Suprapubic skin (tissue), 4 donors: Measurements from ENCODE around the gene CX3CR1. TPM values are rescaled to one million over a fixed set of nuclear protein-coding genes. Genes with fewer than 3 reads are reported as not detected.
A peak's percentile ranks its signal among the peaks of the same experiment; 100 is the strongest.

Experiments
- DNase-seq, 2 donors: peaks; one replicate each; pipeline ENCODE4 v3.0.0-alpha.2; 2019; ENCODE audit warnings: low spot score in 2 of 2
- H3K27ac ChIP-seq: fragments of 200-600 bp; sonication (generic); one replicate; pipeline ENCODE4 v1.5.1; 2019
- H3K27me3 ChIP-seq: fragments of 200-600 bp; sonication (generic); one replicate; pipeline ENCODE4 v1.5.1; 2019
- H3K36me3 ChIP-seq: fragments of 200-600 bp; sonication (generic); one replicate; pipeline ENCODE4 v1.5.1; 2019
- H3K4me1 ChIP-seq: fragments of 200-600 bp; sonication (generic); one replicate; pipeline ENCODE4 v1.5.1; 2019
- H3K4me3 ChIP-seq: fragments of 200-600 bp; sonication (generic); one replicate; pipeline ENCODE4 v1.5.1; 2019; ENCODE audit warnings: mild to moderate bottlenecking
- H3K9me3 ChIP-seq: fragments of 200-600 bp; sonication (generic); one replicate; pipeline ENCODE4 v1.5.1; 2019
- CTCF ChIP-seq, 2 donors: fragments of 200-600 bp in 1 of 2; fragments of 450-650 bp in 1 of 2; sonication (generic) in 1 of 2; IDR thresholded peaks; one replicate each; pipeline ENCODE4 v1.5.1; 2016 to 2019; ENCODE audit warnings: antibody characterized with exemption in 2 of 2, mild to moderate bottlenecking in 1 of 2, moderate library complexity in 1 of 2
- EP300 ChIP-seq: sonication (generic); formaldehyde crosslinking; IDR thresholded peaks from one replicate; pipeline ENCODE4 v1.6.1; 2017; ENCODE audit warnings: antibody characterized with exemption
- POLR2A ChIP-seq, 2 donors: fragments of 450-650 bp; IDR thresholded peaks; one replicate each; pipeline ENCODE4 v1.6.1; 2017; ENCODE audit warnings: antibody characterized with exemption in 2 of 2, mild to moderate bottlenecking in 2 of 2, moderate library complexity in 2 of 2
- POLR2AphosphoS5 ChIP-seq, 3 donors: sonication (generic); formaldehyde crosslinking; IDR thresholded peaks; one replicate each; pipeline ENCODE4 v1.6.1; 2017; ENCODE audit warnings: antibody characterized with exemption in 3 of 3
- WGBS: methylation state at CpG from one replicate; pipeline ENCODE4 v1.1.5; 2018; 5-methylcytosine and 5-hydroxymethylcytosine counted together
- total RNA-seq, 4 donors: library from RNA; depleted of rRNA; stranded (reverse); fragments of >200 nt; gene quantifications; one replicate each; pipeline ENCODE4 v1.1.0, GENCODE V29; 2016

Gene CX3CR1
- total RNA-seq, 4 donors from 2014 or later: 0.60 to 1.4 (median 1.1) TPM

DNA sequence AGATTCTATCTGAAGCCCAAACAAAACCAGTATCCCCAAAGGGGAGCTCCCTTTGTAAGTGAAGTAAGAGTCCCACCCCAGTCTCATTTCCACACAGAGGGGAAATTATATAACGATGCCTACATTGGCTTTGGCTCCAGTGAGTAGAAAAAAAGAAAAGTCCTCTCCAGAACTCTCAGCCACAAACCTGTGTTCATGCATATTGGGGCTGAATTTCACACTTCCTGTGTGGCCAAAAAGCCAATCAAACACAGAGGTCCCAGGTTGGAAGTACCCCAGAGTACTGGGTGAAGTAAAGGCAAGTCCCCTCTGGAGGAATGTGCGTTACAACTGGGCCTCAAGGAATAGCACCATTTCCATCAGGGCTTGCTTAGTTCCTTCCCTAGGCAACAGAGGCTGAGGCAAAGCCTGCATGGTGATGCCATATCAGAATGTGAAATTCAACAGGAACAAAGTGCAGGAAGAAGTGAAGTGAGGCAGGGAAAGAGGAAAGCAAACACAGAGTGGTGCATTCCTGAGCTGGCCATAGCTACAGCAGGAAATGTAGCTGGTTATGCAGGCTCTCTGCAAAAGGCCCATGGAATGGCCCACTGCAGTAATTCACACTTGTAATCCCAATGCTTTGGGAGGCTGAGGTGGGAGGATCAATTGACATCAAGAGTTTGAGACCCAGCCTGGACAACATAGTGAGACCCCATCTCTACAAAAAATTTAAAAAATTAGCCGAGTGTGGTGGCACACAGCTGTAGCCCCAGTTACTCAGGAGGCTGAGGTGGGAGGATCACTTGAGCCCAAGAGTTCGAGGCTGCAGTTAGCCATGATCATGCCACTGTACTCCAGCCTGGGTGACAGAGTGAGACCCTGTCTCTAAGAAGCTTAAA is 16.6 kb upstream of the CX3CR1 start:
- no peak for DNase-seq
- no peak for TF ChIP-seq POLR2AphosphoS5 (IDR thresholded peaks at IDR 0.05)
- TF ChIP-seq POLR2A (IDR thresholded peaks at IDR 0.05): no peak
- TF ChIP-seq CTCF (IDR thresholded peaks at IDR 0.05): no peak
- TF ChIP-seq EP300: no peak
- Histone ChIP-seq H3K36me3 (no peaks in the 10 kb centered on the region), H3K27ac (no peak overlapping the region), H3K4me3 (no peak overlapping the region), H3K4me1 (no peaks in the 10 kb centered on the region), H3K27me3 (no peaks in the 10 kb centered on the region), H3K9me3 (peaks cover 16% of the 10 kb centered on the region)
- WGBS: 83% methylated on average over 4 of the region's 4 CpGs

GRCh38 chr3:39295184-39295775 is 15.4 kb upstream of the CX3CR1 start:
- H3K9me3 ChIP-seq: peaks cover 16% of the 10 kb centered on the region
- TF ChIP-seq CTCF (IDR thresholded peaks at IDR 0.05): no peak
- TF ChIP-seq POLR2A (IDR thresholded peaks at IDR 0.05): no peak
- TF ChIP-seq POLR2AphosphoS5 (IDR thresholded peaks at IDR 0.05): no peak
- TF ChIP-seq EP300: no peak
- no peak for DNase-seq
- H3K27me3 ChIP-seq: no peaks in the 10 kb centered on the region
- H3K36me3 ChIP-seq: no peaks in the 10 kb centered on the region
- no peak overlapping the region for H3K4me3 ChIP-seq
- H3K27ac ChIP-seq: no peak overlapping the region
- no peaks in the 10 kb centered on the region for H3K4me1 ChIP-seq
- 82% methylated on average over 5 of the region's 5 CpGs for WGBS

DNA sequence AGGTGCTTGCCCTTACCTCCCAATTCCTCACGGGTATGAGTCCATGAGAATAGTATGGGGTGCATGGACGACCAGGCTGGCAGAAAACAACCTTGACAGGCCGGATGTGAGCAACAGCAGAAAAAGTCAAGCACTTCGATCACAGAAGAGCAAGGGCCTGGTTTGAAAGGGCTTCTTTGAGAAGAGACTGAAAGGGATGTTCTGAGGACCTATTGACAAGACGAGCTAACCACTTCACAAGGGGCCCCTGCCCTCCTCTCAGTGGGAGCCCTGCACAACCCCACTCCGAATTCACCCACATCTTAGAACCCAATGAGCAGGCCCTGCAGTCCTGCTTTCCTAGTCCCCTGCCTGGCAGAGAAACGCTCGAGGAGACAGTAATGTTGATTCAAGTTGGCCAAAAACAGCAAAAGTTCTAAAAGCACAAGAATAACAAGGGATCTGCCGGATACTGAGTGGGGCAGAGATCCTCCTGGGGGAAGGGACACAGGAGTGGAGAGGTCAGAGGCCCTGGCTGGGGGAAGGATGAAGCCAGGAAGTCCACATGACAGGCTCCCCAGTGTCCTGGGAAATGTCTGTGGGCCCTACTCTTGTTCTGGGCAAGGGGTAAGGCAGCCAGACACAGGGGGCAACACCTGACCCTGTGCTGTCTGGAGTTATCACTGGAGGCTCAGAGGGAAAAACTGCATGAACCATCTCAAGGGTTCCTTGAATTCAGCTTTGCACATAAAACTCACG is 14.8 kb upstream of the CX3CR1 start:
- Histone ChIP-seq H3K36me3 (no peaks in the 10 kb centered on the region), H3K9me3 (peaks cover 13% of the 10 kb centered on the region), H3K27me3 (no peaks in the 10 kb centered on the region), H3K4me3 (no peak overlapping the region), H3K27ac (no peak overlapping the region), H3K4me1 (no peaks in the 10 kb centered on the region)
- DNase-seq: no peak
- 76% methylated on average over 10 of the region's 10 CpGs for WGBS
- no peak for TF ChIP-seq EP300
- no peak for TF ChIP-seq CTCF (IDR thresholded peaks at IDR 0.05)
- no peak for TF ChIP-seq POLR2A (IDR thresholded peaks at IDR 0.05)
- TF ChIP-seq POLR2AphosphoS5 (IDR thresholded peaks at IDR 0.05): no peak

- Histone ChIP-seq H3K36me3 (no peaks in the 10 kb centered on the region), H3K27me3 (no peaks in the 10 kb centered on the region), H3K4me1 (peaks cover 4% of the 10 kb centered on the region), H3K9me3 (no peaks in the 10 kb centered on the region), H3K27ac (no peak overlapping the region), H3K4me3 (no peak overlapping the region)
- TF ChIP-seq CTCF (IDR thresholded peaks at IDR 0.05) (no peak), EP300 (no peak), POLR2AphosphoS5 (IDR thresholded peaks at IDR 0.05) (no peak), POLR2A (IDR thresholded peaks at IDR 0.05) (no peak)
- no peak for DNase-seq
- 89% methylated on average over 4 of the region's 4 CpGs for WGBS
Observed at GRCh38 chr3:39292961-39293360, 13.1 kb upstream of the CX3CR1 start.

DNA sequence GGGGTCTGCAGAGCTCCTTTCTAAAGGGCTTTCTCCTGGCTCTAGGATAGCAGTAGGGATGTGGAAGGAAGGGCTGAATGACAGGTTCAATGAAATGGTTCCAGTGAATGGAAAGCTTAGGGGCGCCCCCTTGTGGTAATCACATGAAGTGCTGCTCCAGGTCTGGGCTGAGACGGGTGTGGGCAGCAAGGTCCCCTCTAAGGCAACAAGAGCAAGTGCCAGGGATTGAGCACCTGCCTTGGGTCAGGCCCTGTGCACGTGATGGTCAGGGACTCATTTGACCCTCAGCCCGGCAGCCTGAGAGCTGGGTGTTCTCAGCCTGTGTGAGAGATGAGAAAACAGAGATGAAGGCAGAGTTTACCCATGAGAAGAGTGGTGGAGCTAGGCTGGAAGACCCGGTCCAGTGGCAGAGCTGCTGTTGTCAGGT is 12.1 kb upstream of the CX3CR1 start:
- H3K36me3 ChIP-seq: no peaks in the 10 kb centered on the region
- 13% methylated on average over 5 of the region's 5 CpGs for WGBS
- H3K4me1 ChIP-seq: peaks cover 4% of the 10 kb centered on the region
- no peak overlapping the region for H3K27ac ChIP-seq
- H3K9me3 ChIP-seq: no peaks in the 10 kb centered on the region
- H3K4me3 ChIP-seq: no peak overlapping the region
- peak; percentile 81 to 87 for DNase-seq
- TF ChIP-seq EP300 (no peak), CTCF (IDR thresholded peaks at IDR 0.05) (peak; percentile 71 to 96)
- H3K27me3 ChIP-seq: no peaks in the 10 kb centered on the region
